NOMO-1 treated with dmso at 0.1 percent for 144 hours (cell line): ENCODE results near the gene CDH4.

Experiments used
- DNase-seq: peaks from one replicate; lab custom pipeline; 2025; ENCODE audit not compliant: unreplicated experiment; lab: John Stamatoyannopoulos, UW

The CDH4 gene

DNA sequence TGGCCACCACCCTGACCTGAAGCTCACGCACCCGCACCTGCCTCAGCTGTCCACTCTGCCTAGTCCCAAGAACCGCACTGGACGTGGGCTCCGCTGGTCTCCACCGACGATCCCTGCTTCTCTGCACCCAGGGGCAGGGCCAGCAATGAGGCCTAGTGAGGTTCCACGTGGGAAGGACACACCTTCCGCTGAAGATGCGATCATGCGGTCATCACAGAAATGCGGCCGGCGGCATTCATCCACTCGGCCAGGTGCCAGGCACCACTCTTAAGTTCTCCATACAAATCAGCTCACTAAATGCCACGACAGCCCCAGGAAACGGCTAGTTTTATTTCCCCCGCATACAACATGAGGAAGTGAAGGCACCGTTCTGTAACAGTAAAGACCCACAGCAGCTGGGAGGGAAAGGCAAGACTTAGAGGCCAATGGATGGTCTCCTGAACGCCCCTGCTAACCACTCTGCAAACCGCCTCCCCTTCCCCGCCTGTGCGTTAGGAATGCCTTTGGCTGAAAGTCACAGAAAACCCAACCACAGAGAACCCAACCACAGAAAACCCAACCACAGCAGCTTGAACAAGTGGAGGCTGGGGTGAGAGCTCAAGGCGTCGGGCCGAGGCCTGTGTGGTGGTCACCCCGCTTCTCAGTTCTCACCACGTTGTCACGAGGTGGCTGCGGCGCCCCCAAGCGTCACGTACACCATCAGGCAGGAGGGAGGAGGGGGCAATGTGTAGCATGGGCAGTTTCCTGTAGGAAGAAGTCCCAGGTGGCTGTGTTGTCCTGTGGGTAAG lies 609.2 kb downstream of the CDH4 start:
- no peak for DNase-seq

DNA sequence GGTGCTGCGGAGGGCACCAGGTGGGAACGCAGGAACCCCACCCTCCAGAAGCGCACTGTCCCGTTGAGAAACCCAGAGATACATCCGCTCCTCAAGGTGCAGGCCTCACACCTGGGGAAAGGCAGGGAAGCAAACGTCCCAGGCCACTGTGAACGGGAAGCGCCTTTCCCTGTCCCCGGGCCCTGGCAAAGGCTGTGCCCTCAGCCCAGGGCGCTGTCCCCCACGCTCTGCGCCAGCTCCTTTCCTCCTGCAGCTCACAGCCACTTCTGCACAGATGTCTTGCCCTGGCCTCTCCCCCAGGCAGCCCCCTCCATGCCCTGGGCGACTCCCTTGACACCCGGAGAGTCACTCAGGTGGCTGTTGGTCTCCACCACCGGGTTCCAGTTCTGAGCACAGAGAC lies 609.8 kb downstream of the CDH4 start:
- no peak for DNase-seq

DNA sequence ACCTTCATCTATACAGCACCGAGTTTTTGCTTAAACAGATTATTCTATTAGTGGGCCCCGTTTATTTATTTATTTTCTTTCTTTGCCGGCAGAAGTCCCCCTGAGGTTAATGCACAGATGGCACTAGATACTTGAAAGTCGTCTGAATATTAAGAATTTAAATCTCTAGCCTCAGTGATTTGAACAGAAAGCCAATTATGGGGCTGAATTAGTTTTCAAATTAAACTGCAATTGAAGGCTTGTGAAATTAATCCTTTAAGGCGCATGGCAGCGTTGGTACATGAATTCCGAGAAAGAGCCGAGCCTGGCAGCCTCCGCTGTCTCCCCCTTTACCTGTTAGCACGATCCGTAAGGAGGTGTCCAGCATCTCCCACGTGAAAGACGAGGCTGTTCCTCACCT lies 610.8 kb downstream of the CDH4 start:
- DNase-seq, result no peak

DNA sequence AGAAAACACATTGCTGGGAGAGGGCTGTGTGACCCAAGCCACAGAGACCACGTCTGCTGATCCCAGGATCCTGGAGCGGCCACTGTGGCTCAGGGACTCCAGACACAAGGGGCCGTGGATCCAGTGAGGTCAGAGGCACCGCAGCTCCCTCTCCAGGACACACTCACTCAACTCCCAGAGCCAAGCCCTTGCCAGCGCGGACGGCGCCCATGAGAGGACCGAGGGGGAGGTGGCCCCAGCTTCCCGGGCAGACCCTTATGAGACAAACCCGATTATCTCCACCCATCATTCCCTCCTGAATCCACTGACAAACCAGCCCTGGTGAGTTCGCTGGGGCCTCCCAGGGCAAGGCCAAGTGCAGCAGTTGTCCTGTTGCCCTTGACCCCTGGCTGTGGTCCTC lies 612.4 kb downstream of the CDH4 start:
- no peak for DNase-seq

DNA sequence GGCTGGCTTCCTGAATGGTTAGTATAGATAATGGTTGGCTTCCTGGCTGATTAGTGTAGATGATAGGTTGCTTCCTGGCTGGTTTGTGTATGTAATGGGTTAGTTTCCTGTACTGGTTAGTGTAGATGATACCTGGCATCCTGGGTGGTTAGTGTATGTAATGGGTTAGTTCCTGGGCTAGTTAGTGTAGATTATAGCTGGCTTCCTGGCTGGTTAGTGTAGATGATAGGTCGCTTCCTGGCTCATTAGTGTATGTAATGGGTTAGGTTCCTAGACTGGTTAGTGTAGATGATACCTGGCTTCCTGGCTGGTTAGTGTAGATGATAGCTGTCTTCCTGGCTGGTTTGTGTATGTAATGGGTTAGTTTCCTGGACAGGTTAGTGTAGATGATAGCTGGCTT lies 613.3 kb downstream of the CDH4 start:
- no peak for DNase-seq

DNA sequence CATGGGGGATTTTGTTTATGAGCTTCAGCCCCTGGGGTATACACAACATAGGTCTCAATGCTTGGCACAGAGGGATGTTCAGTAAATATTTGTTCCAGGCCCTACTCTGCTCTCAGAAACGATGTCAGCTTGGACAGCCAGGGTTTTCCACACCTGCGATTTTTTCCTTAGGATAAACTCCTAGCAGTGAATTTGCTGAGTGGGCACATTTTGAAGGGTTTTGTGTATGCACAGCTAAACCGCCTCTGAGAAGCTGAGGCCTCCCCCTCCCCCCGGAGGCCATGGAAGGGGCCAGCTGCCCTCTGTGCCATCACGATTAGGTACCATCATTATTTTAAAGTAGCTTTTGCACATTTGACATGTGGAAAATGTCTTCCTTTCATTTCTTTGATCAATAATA lies 614.1 kb downstream of the CDH4 start:
- no peak for DNase-seq

DNA sequence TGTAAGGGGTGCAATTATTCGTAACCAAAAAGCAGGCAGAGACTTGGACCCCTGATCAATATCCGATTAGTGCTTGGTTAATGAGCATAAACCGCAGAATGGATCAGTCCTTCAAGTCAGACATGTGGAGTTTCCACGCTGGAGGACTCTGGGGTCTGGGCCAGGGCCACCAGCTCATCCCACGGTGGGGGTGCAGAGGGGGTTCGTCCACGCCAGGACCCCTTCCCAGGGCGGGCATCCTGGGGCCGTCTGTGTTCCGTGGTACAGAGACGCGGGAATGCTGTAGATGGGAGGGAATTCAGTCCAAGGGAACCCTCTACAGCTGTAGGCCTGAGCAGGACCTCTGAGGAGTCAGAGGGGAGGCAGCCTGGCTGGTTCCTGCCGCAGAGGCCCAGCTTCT lies 615.9 kb downstream of the CDH4 start:
- DNase-seq, result no peak

DNA sequence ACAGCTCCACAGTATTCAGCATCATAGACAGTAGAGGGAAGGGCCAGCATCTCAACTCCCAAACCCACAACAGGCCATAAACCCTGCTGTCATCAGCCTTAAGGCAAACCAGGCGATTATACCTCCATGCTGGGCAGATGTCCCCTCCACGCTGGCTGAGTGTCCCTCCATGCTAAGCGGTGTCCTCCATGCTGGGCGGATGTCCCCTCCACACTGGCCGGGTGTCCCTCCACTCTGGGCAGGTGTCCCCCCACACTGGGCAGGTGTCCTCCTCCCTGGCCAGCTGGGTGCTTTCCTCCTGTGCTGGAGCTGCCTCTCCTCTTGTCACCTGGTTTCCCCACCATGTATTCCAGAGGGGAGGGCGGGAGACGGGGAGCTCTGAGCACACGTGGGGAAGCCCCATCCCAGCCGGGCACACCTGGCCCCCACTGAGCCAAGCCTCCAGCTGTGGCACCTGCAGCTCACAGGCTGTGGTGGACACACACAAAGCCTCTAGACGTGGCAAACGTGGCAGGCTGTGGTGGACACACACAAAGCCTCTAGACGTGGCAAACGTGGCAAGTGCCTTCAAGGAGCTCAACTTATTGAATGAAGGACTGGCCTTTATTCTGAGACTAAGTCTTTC lies 616.5 kb downstream of the CDH4 start:
- no peak for DNase-seq

DNA sequence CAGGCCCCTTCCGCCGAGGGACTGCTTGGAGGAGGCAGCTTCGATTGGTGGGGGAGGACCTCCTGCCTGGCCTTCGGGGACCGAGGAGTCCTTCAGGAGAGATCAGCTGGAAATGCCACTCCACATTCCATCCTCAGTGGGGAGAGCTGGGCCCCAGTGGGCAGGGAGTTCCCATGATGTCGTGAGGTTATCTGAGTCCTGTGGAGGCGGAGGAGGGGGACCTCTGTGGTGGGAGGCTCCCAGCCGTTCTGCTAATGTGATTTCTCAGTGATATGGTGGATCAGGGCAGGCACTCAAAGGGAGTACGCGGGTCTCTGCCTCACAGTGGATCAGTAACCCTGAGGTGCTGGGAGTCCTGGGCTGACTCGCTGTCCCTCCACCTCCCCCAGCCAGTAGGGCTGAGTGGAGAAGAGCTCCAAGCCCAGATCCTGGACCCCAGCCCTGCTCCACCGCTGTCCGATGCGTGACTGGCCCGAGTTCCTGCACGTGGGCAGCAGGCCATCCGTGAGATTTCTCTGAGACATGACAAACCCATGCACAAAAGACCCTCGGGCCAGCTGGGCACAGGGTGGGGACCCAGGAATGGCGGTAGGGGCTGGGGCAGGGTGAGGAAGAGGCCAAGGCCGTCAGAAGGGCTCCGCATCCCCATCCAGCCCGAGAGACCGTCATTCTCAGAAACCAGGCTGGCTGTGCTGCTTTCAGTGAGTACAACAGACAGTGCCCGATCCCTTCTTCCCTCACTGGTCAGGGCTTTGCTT lies 617.9 kb downstream of the CDH4 start:
- DNase-seq, result no peak

DNA sequence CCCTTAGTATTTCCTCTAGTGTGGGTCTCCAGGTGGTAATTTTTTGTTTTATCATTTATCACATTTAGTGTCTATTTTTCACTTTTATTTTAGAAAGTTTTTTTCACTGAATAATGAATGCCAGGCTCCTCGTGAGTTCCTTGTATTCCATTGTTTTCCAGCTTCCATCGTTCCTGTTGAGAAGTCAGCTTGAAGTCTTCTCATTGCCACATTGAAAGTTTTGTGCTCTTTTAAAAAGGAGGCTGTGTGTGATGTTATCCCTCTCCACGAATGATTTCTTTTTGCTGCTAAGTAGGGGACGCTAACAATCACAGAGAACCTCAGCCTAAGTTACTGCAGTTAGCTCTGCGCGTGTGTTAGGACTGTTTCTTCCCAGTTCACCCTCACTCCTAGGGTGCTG lies 619.1 kb downstream of the CDH4 start:
- DNase-seq, result no peak

DNA sequence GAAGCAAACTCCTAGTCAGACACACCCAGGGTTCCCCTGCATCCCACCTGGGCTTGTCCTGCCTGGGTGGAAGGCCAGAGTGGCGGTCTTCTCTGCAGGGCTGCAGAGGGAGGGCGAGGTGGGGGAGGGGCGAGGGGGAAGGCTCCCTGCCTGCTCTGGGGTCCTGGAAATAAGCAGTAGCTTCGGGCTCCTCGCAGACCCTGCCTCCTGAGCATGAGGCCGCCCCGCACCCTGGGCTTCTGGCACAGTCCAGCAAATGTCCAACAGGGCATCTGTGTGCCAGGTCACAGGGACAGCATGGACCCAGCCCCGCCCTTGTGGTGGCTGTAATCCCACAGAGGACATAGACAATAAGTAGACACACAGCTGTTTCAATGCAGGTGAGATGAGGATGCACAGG lies 619.9 kb downstream of the CDH4 start:
- DNase-seq, result no peak

DNA sequence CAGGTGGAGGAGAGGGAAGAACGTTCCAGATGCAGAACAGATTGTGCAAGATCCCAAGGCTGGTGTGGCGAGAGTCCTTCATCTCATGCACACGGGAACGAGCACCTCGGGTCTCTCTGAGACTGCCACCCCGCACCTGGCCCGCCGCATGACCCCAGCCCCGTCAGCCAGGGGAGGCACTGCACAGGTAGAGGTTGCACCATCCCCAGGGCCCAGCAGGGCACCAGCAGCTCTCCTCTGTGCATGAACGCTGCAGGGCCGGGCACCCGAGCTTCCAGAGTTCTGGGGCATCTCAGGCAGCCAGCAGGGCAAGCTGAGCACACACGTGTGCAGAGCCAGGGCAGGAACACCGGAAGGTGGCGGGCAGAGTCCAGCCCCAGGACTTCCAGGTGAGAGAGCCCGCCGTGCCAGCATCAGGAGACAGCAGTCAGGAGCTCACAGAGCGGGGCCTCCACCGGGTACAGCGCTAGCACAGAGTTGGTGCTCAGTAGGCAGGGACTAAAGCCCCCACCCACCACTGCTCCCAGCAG lies 620.4 kb downstream of the CDH4 start:
- DNase-seq, result no peak

DNA sequence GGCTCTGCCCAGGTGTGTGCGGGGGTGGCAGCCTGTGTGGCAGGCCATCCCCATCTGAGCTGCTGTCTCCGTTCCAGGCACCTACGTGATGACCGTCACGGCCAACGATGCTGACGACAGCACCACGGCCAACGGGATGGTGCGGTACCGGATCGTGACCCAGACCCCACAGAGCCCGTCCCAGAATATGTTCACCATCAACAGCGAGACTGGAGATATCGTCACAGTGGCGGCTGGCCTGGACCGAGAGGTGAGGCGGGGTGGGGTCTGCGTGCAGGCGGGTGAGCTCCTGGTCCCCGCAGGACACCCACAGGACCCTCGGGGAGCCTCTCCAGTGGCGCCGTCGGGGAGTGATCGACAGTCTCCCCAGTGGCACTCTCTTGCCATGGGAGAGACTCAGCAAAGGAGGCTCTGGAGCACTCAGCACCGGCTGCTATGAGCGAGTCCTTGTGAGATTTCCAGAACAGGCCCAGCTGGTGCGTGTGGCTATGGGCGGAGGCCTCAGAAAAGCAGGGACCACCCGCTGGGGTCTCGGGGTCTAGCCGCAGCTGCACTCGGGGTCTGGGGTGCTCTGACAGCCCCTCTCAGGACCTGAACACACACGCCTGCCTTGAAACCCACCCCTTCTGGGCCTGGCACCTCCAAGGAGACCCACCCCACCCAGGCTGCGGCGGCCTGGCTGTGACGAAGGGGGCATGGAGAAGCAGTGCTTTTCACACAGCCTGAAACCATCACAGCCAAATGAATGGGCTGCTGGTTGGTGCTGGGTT lies 621.8 kb downstream of the CDH4 start:
- DNase-seq, result no peak

DNA sequence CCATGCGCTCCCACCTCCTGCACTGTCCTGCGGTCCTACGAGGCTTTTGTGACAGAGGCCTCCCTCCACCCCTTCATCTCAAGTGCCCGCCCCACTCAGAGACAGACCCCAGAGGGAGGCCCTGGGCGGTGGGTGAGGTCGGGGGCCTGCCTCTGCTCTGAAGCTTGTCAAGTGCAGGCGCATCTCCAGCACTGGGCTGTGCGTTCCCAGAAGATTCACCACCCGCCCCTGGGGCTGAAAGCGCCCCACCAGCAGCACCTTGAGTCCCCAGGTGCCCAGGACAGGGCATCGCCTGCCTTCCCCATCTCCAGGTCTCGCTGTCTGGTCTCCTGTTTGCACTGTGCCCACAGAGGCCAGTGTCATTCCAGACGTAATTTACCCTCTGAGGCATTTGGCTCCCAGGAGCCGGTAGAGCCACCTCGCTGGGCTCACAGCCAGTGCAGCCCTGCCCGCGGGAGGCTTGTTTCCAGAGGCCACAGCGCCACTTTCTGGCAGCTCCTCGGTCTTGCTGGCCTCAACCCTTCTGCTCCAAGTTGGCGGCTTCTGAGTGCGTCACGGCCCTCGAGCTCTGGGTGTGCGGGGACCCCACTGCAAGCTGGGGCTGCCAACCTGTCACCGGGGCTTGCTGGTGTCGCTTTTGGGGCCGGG lies 622.5 kb downstream of the CDH4 start:
- DNase-seq, result no peak

DNA sequence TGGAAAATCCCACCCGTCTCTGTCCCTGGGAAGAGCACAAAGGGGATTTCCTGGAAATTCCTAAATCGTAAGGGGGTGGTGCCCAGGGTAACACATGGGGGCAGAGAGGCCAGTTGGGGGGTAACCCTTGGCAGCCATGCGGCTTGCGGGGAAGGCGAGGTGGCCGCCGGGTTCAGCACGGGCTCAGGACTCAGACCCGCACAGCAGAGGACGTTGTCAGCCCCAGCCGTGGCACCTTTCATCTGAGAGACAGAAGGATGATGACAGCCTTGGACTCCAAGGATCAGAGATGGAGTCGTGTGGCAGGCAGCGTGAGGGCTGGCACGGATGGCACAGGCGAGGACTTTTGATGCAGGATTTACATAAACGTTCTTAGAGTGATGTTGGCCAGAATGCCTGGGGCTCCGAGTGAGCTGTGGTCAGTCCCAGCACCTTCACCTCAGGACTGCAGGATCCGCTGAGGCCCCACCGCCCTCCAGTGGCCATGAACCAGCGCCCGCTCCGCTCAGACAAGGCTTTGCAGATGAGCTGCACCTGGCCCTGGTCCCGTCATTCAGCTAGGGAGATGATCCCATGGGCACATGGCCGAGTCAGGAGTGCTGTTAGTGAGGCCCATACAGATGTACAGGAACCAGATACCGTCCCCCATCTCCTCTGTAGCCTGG lies 623.3 kb downstream of the CDH4 start:
- no peak for DNase-seq

DNA sequence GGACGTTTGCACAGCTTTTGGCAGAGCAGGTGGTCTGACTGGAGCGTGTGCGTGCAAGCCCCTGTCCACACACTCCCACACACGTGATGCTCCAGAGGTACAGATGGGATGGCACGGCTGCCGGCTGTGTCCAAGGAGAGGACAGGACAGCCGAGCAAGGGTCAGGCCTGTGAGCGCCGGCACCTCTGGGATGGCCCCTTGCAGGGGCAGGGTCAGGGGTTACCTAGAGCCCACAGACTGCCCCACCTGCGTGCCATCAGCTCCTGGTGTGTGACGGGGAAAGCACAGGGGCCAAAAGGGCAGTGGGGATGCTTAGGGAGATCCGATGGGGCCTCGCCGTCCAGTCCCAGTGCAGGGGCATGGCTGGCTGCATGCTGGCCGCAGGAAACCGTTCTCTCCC lies 623.9 kb downstream of the CDH4 start:
- DNase-seq, result no peak

DNA sequence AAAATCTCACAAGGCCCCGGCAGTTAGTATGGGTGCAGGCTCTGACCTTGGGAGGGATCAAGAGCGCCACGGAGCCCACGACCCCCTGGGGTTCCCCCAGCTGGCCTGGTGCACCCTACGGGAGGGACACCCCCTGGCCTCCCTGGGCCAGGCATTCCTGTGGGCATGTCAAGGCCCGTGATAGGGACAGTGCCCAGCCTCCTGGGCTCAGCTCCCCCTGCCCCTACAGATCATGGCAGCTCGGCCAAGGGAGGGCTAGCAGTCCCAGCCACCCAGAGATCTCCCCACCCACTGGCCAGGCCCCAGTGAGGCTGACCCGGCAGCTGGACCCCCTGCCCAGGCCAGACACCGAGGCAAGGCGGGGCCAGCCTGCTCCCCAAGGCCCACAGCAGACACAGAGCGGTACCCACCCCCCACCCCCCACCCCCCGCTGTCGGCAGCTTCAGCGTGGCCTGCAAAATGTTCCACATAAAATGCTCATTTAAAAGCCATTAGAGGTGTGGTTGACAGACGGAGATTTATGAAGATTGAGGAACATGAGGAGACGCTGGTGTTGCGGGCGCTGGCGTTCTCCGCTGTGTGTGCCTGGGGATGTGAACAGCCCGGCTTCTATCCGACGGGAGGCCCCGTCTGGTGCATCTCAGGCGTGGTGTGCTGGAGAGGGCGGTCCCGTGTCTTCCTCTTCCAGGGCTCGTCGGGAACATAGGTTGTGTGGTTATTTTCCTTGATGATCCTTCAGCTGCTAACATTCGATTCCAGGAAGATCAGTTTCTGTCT lies 625.1 kb downstream of the CDH4 start:
- no peak for DNase-seq

DNA sequence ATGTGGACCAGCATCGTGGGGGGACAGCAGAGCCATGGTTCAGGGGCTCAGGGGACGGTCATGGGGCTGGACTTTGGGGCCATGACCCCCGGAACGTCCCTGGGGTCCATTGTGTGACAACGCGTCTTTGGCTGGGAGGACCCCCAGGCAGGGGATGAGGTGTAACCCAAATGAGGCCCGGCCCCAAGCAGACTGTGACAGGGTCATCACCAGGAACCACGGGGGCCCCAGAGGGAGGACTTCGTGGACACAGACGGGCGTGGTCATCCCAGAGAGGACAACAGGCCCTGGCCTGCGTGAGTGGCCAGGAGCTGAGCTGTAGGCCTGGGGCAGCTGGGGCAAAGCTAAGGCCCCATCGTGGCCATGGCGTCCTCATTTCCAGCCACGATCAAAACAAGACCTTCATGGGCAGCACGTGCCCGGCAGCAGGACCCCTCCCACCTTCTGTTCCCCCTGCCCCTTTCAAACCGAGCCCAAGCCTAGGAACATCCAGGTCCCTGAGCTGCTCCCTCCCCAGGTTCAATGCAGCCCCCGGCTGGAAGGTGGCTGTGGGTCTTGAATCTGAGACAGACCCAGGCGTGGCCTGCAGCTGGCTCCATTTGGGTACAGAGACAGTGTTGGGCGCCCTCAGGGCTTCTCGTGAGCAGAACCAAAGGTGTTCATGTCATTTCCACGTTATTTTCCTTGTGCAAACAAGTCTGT lies 625.9 kb downstream of the CDH4 start:
- DNase-seq, result no peak
